K562 (cell line): ENCODE measurements around the gene SOX18. TPM values are rescaled to one million over a fixed set of nuclear protein-coding genes. Genes with fewer than 3 reads are reported as not detected.

Source experiments
- ATAC-seq: fragments of 200-7000 bp; cut with Tn5 transposase; 3 replicates; pipeline ENCODE4 v1.9.1; 2020; ENCODE audit warnings: moderate library complexity
- BruUV-seq: library from RNA; stranded (reverse); fragments of 400-500 nt; replicated peaks from 2 replicates; lab custom pipeline; 2021; lab: Mats Ljungman, UMichigan
- CTCF ChIA-PET: fragments of 300-600 bp; formaldehyde crosslinking; extraction: SDS; loops from one replicate; lab custom pipeline; 2021; ENCODE audit warnings: low intra/inter-chr PET ratio; lab: Yijun Ruan, JAX
- POLR2A ChIA-PET: fragments of 300-600, 350-650 bp; sonication (Branson Sonifier 250); formaldehyde crosslinking; extraction: SDS; loops from one replicate; lab custom pipeline; 2021; ENCODE audit warnings: antibody characterized with exemption, inconsistent platforms; lab: Yijun Ruan, JAX
- DNase-seq, 4 experiments: peaks; one replicate each; pipeline versions ENCODE4 v3.0.0 to v3.0.0-alpha.2; 2011 to 2018; ENCODE audit warnings: low spot score in 3 of 4, mixed read lengths in 3 of 4; ENCODE audit errors: extremely low read depth in 1 of 4
- FAIRE-seq: peaks from 2 replicates; lab custom pipeline; 2011; peaks lifted over from hg19 to GRCh38; lab: Jason Lieb, UNC
- H2AFZ ChIP-seq: 2 replicates; pipeline ENCODE4 v1.6.0; 2011; ENCODE audit warnings: low read depth, low read length, control low read depth, inconsistent platforms
- H3K27ac ChIP-seq: fragments of 200-600 bp; 3 replicates; pipeline ENCODE4 v1.8.0; 2011; ENCODE audit warnings: low read depth, mild to moderate bottlenecking, control low read depth, inconsistent platforms, low read length, moderate library complexity, mixed read lengths; ENCODE audit errors: extremely low read depth
- H3K27me3 ChIP-seq, 2 experiments: fragments of 300-600 bp in 1 of 2; 2 replicates in 1 of 2; 3 replicates in 1 of 2; pipeline versions ENCODE4 v1.6.0 to v1.8.0; 2011; ENCODE audit warnings: inconsistent platforms in 2 of 2, low read length in 2 of 2, mild to moderate bottlenecking in 1 of 2, mixed read lengths in 1 of 2, moderate library complexity in 1 of 2; ENCODE audit not compliant: control insufficient read depth in 2 of 2, insufficient read depth in 2 of 2
- H3K36me3 ChIP-seq: fragments of 300-600 bp; 3 replicates; pipeline ENCODE4 v1.8.0; 2011; ENCODE audit warnings: mild to moderate bottlenecking, low read length, inconsistent platforms; ENCODE audit not compliant: control insufficient read depth, insufficient read depth
- H3K4me1 ChIP-seq, 2 experiments: fragments of 200-600 bp in 1 of 2; replicated peaks in 1 of 2; 2 replicates in 1 of 2; 3 replicates in 1 of 2; pipeline versions ENCODE4 v1.5.1 to v1.8.0; 2011; ENCODE audit warnings: inconsistent platforms in 2 of 2, low read length in 2 of 2, mild to moderate bottlenecking in 1 of 2, mixed read lengths in 1 of 2, moderate library complexity in 1 of 2; ENCODE audit not compliant: control insufficient read depth in 2 of 2, insufficient read depth in 2 of 2
- H3K4me2 ChIP-seq: 2 replicates; pipeline ENCODE4 v1.6.1; 2011; ENCODE audit warnings: low read length, control low read depth, inconsistent platforms, mixed read lengths; ENCODE audit not compliant: insufficient read depth
- H3K4me3 ChIP-seq: fragments of 200-600 bp; sonication (generic), shearing (Covaris generic); 2 replicates; pipeline ENCODE4 v1.5.1; 2016; ENCODE audit warnings: control low read depth, inconsistent platforms
- H3K79me2 ChIP-seq: fragments of 200-600 bp; 3 replicates; pipeline ENCODE4 v1.8.0; 2011; ENCODE audit warnings: low read length, inconsistent platforms; ENCODE audit not compliant: control insufficient read depth, insufficient read depth
- H3K9ac ChIP-seq, 2 experiments: 2 replicates each; pipeline versions ENCODE4 v1.6.0 to v1.6.1; 2011; ENCODE audit warnings: low read depth in 2 of 2, low read length in 2 of 2, control low read depth in 1 of 2, inconsistent platforms in 1 of 2, mild to moderate bottlenecking in 1 of 2, mixed read lengths in 1 of 2; ENCODE audit not compliant: insufficient read depth in 1 of 2
- H3K9me1 ChIP-seq: one replicate; pipeline ENCODE4 v1.6.0; 2011; ENCODE audit warnings: inconsistent platforms, mild to moderate bottlenecking, low read length, moderate library complexity; ENCODE audit not compliant: control insufficient read depth, insufficient read depth
- H3K9me3 ChIP-seq: replicated peaks from 2 replicates; pipeline ENCODE4 v1.5.1; 2011; ENCODE audit warnings: low read depth, low read length, inconsistent platforms; ENCODE audit not compliant: control insufficient read depth, insufficient read depth
- H4K20me1 ChIP-seq: replicated peaks from 2 replicates; pipeline ENCODE4 v1.6.1; 2011; ENCODE audit warnings: low read length, inconsistent platforms, mixed read lengths; ENCODE audit not compliant: control insufficient read depth, insufficient read depth
- EGR1 ChIP-seq: fragments of 450-650 bp; conservative IDR thresholded peaks from 2 replicates; pipeline ENCODE4 v1.6.1; 2017; ENCODE audit warnings: mild to moderate bottlenecking
- KDM1A ChIP-seq, 2 experiments: fragments of 450-650 bp; IDR thresholded peaks; 2 replicates each; pipeline ENCODE4 v1.6.1; 2016; ENCODE audit warnings: mild to moderate bottlenecking in 2 of 2
- SREBF1 ChIP-seq: fragments of 150-350 bp; IDR thresholded peaks from 2 replicates; pipeline ENCODE4 v1.6.1; 2014; ENCODE audit warnings: antibody characterized with exemption, low read depth, low read length, borderline replicate concordance
- USF1 ChIP-seq: sonication (generic); formaldehyde crosslinking; IDR thresholded peaks from 2 replicates; pipeline ENCODE4 v1.9.0; 2022; ENCODE audit warnings: mild to moderate bottlenecking, missing genetic modification reagents
- ZBTB7A ChIP-seq: IDR thresholded peaks from 2 replicates; pipeline ENCODE4 v1.6.1; 2011; ENCODE audit warnings: low read depth, mild to moderate bottlenecking, low read length, moderate library complexity, borderline replicate concordance; ENCODE audit not compliant: control insufficient read depth
- ZSCAN29 ChIP-seq: fragments of 450-650 bp; IDR thresholded peaks from 2 replicates; pipeline ENCODE4 v1.6.1; 2017
- WGBS: fragments of 100-300 bp; shearing (Covaris generic); methylation state at CpG from one replicate; pipeline ENCODE4 v1.1.6; 2016; ENCODE audit warnings: low coverage, mixed read lengths; ENCODE audit not compliant: insufficient coverage; ENCODE audit errors: missing lambda C conversion rate; 5-methylcytosine and 5-hydroxymethylcytosine counted together
- in situ Hi-C: fragments of 300-500 bp; cut with MboI; formaldehyde crosslinking; loops from 4 replicates; pipeline ENCODE4 v1.15.0; 2018; ENCODE audit warnings: inconsistent platforms, mixed read lengths
- intact Hi-C: fragments of 100-400 bp; cut with micrococcal nuclease; formaldehyde crosslinking; loops from 2 replicates; pipeline ENCODE4 v1.14.2; 2022
- polyA plus RNA-seq, 8 experiments: library from polyadenylated mRNA; depleted of rRNA in 4 of 8; stranded (reverse) in 5 of 8; unstranded in 3 of 8; fragments of >200 nt; fragmentation: Nextera tagmentation in 2 of 8; fragmentation: Illumina TruSeq in 1 of 8; extraction: Ambion mirVana in 2 of 8; extraction: Trizol in 1 of 8; gene quantifications; 2 replicates each; pipeline versions ENCODE4 v1.2.1 to v1.2.3, GENCODE V29; 2011 to 2014; ENCODE audit warnings: inconsistent platforms in 1 of 8, missing spikeins in 1 of 8
- total RNA-seq, 7 experiments: library from RNA; depleted of rRNA in 6 of 7; stranded (reverse); fragments of >200 nt in 6 of 7; fragmentation: Illumina TruSeq in 2 of 7; extraction: Trizol in 2 of 7; gene quantifications; 2 replicates each; pipeline versions ENCODE4 v1.2.1 to v1.2.3, GENCODE V29; 2011 to 2021; ENCODE audit warnings: low replicate concordance in 1 of 7

Gene SOX18
- total and polyA plus RNA-seq, 9 of the 15 experiments (the other 6 are each of a cell fraction or from before 2014, with no cell fraction given) = 0.15 to 19.8 (median 0.33) TPM

GRCh38 chr20:64091770-64092169 lies 42.3 kb upstream of the SOX18 start:
- H3K9me3 ChIP-seq = peaks cover 2% of the 10 kb centered on the region; the same call in 1 of the 2 replicates
- in situ Hi-C loops (no loop called here), intact Hi-C loops (no loop called here)
- H3K9me1 ChIP-seq = no peaks in the 10 kb centered on the region
- FAIRE-seq (no peak), DNase-seq (peak in 2 of 4 experiments; percentile 59 to 60), ATAC-seq (peak; percentile 62)
- ChIA-PET POLR2A (no interaction called here), CTCF (no interaction called here)
- TF ChIP-seq ZSCAN29 (no peak), KDM1A (IDR thresholded peaks at IDR 0.05) (peak in 1 of 2 experiments; percentile 66; a peak in 1 of 4 replicates), SREBF1 (no peak), EGR1 (no peak), ZBTB7A (peak; percentile 43; the same call in 1 of the 2 replicates), USF1 (CRISPR knock-in tag) (no peak)
- no TSS peak for BruUV-seq
- no peak overlapping the region for H3K4me2 ChIP-seq
- H3K27ac ChIP-seq = no peak overlapping the region
- 0% methylated on average over 6 of the region's 16 CpGs for WGBS
- H3K79me2 ChIP-seq = no peaks in the 10 kb centered on the region
- H3K4me1 ChIP-seq = peaks cover 0 to 26% of the 10 kb centered on the region in 2 experiments; a peak in 2 of 5 replicates
- H4K20me1 ChIP-seq = peaks cover 9% of the 10 kb centered on the region; the same call in 1 of the 2 replicates
- H3K36me3 ChIP-seq = no peaks in the 10 kb centered on the region
- H3K4me3 ChIP-seq = no peak overlapping the region
- H2AFZ ChIP-seq = no peak overlapping the region
- peak overlapping the region in 1 of 2 experiments; percentile 52; a peak in 1 of 4 replicates for H3K9ac ChIP-seq
- peaks cover 0 to 10% of the 10 kb centered on the region in 2 experiments; a peak in 1 of 5 replicates for H3K27me3 ChIP-seq
